Measurements from ENCODE around the gene ZC2HC1B. TPM values are rescaled to one million over a fixed set of nuclear protein-coding genes. Genes with fewer than 3 reads are reported as not detected.

Gene ZC2HC1B
- total RNA-seq, 1 experiment from 2014 or later, result not detected

- peak; percentile 89 to 92 for TF ChIP-seq CTCF (IDR thresholded peaks at IDR 0.05; ENCODE audit: insufficient read depth in 1 of 2, low read depth in 1 of 2, low read length in 1 of 2, severe bottlenecking in 1 of 2, unreplicated experiment in 1 of 2)
- Mint-ChIP-seq H3K27ac (ENCODE audit: unreplicated experiment) (no peak overlapping the region), H3K4me1 (ENCODE audit: low read depth, unreplicated experiment) (no peaks in the 10 kb centered on the region), H3K36me3 (ENCODE audit: insufficient read depth, unreplicated experiment) (no peaks in the 10 kb centered on the region), H3K9me3 (ENCODE audit: unreplicated experiment) (peaks cover 2% of the 10 kb centered on the region), H3K4me3 (ENCODE audit: unreplicated experiment) (no peak overlapping the region), H3K27me3 (ENCODE audit: insufficient read depth, unreplicated experiment) (peaks cover 6% of the 10 kb centered on the region)
- Histone ChIP-seq H3K36me3 (ENCODE audit: control insufficient read depth, insufficient read depth, low read length) (no peaks in the 10 kb centered on the region), H3K27me3 (replicated peaks; ENCODE audit: control insufficient read depth, insufficient read depth, low read length) (no peaks in the 10 kb centered on the region), H3K9me3 (no peaks in the 10 kb centered on the region), H3K4me1 (no peaks in the 10 kb centered on the region), H3K4me3 (ENCODE audit: low read depth, low read length) (no peak overlapping the region)
- intact Hi-C loops (cut with micrococcal nuclease; ENCODE audit: unreplicated experiment), result loop anchor here (1.0 to 5.0 kb wide), 3 partner anchors 23 to 120 kb away; no protein-coding TSS in a partner anchor
- ChIA-PET POLR2A (no interaction called here), CTCF (interaction anchor here (0.7 to 2.1 kb wide), 5 partner anchors 9 to 367 kb away, joined by 3 to 15 read pairs (median 4); no protein-coding TSS in a partner anchor)
- BruUV-seq (replicated peaks), result no TSS peak
- DNase-seq, result peak; percentile 72 to 76
Measured at GRCh38 chr6:143941852-143942627, 77.8 kb downstream of the ZC2HC1B start.

- DNase-seq, result no peak
- Mint-ChIP-seq H3K27ac (ENCODE audit: unreplicated experiment) (no peak overlapping the region), H3K9me3 (ENCODE audit: unreplicated experiment) (peaks cover 9% of the 10 kb centered on the region), H3K36me3 (ENCODE audit: insufficient read depth, unreplicated experiment) (no peaks in the 10 kb centered on the region), H3K4me3 (ENCODE audit: unreplicated experiment) (no peak overlapping the region), H3K27me3 (ENCODE audit: insufficient read depth, unreplicated experiment) (peaks cover 3% of the 10 kb centered on the region), H3K4me1 (ENCODE audit: low read depth, unreplicated experiment) (peaks cover 6% of the 10 kb centered on the region)
- intact Hi-C loops (cut with micrococcal nuclease; ENCODE audit: unreplicated experiment), result no loop called here
- Histone ChIP-seq H3K9me3 (no peaks in the 10 kb centered on the region), H3K27me3 (replicated peaks; ENCODE audit: control insufficient read depth, insufficient read depth, low read length) (no peaks in the 10 kb centered on the region), H3K4me3 (ENCODE audit: low read depth, low read length) (no peak overlapping the region), H3K4me1 (peaks cover 18% of the 10 kb centered on the region), H3K36me3 (ENCODE audit: control insufficient read depth, insufficient read depth, low read length) (no peaks in the 10 kb centered on the region)
- CTCF ChIA-PET, result no interaction called here
- BruUV-seq (replicated peaks), result no TSS peak
- POLR2A ChIA-PET, result no interaction called here
- TF ChIP-seq CTCF (IDR thresholded peaks at IDR 0.05; ENCODE audit: insufficient read depth in 1 of 2, low read depth in 1 of 2, low read length in 1 of 2, severe bottlenecking in 1 of 2, unreplicated experiment in 1 of 2), result no peak
Measured at GRCh38 chr6:143948208-143948607, 83.9 kb downstream of the ZC2HC1B start.

- no peak for TF ChIP-seq CTCF (IDR thresholded peaks at IDR 0.05; ENCODE audit: insufficient read depth in 1 of 2, low read depth in 1 of 2, low read length in 1 of 2, severe bottlenecking in 1 of 2, unreplicated experiment in 1 of 2)
- Mint-ChIP-seq H3K9me3 (ENCODE audit: unreplicated experiment) (peaks cover 9% of the 10 kb centered on the region), H3K4me1 (ENCODE audit: low read depth, unreplicated experiment) (peaks cover 6% of the 10 kb centered on the region), H3K4me3 (ENCODE audit: unreplicated experiment) (no peak overlapping the region), H3K27me3 (ENCODE audit: insufficient read depth, unreplicated experiment) (peaks cover 3% of the 10 kb centered on the region), H3K27ac (ENCODE audit: unreplicated experiment) (no peak overlapping the region), H3K36me3 (ENCODE audit: insufficient read depth, unreplicated experiment) (no peaks in the 10 kb centered on the region)
- BruUV-seq (replicated peaks), result no TSS peak
- H3K36me3 ChIP-seq (ENCODE audit: control insufficient read depth, insufficient read depth, low read length), result no peaks in the 10 kb centered on the region
- no peak overlapping the region for H3K4me3 ChIP-seq (ENCODE audit: low read depth, low read length)
- intact Hi-C loops (cut with micrococcal nuclease; ENCODE audit: unreplicated experiment), result no loop called here
- ChIA-PET CTCF (interaction anchor here (0.6 kb wide), 1 partner anchor 107 kb away, joined by 5 read pairs; no protein-coding TSS in a partner anchor), POLR2A (no interaction called here)
- no peak for DNase-seq
- no peaks in the 10 kb centered on the region for H3K27me3 ChIP-seq (replicated peaks; ENCODE audit: control insufficient read depth, insufficient read depth, low read length)
- H3K9me3 ChIP-seq, result no peaks in the 10 kb centered on the region
- peaks cover 18% of the 10 kb centered on the region for H3K4me1 ChIP-seq
Measured at GRCh38 chr6:143949535-143949934, 85.3 kb downstream of the ZC2HC1B start.

Data from Caco-2 (cell line).